Prostate gland (tissue), 2 donors: Measurements from ENCODE around the gene FAHD2B. TPM values are rescaled to one million over a fixed set of nuclear protein-coding genes. Genes with fewer than 3 reads are reported as not detected.
A peak's percentile ranks its signal among the peaks of the same experiment; 100 is the strongest.
"Not testable (repeated sequence)": the region's sequence is repeated elsewhere in the genome, so short reads cannot be mapped to it uniquely, and the experiment has no call there.

Experiments
- DNase-seq: peaks from one replicate; pipeline ENCODE4 v3.0.0-alpha.2; 2019; ENCODE audit warnings: low spot score
- H3K27ac ChIP-seq, 2 donors: fragments of 200-600 bp; sonication (generic); 2 replicates each; pipeline ENCODE4 v1.5.1; 2017 to 2019
- H3K27me3 ChIP-seq: fragments of 200-600 bp; sonication (generic); replicated peaks from 2 replicates; pipeline ENCODE4 v1.5.1; 2019; ENCODE audit not compliant: insufficient read depth
- H3K36me3 ChIP-seq, 2 donors: fragments of 200-600 bp; sonication (generic); 1 replicate in 1 of 2; 2 replicates in 1 of 2; pipeline versions ENCODE4 v1.5.1 to v1.8.1; 2017 to 2019
- H3K4me1 ChIP-seq: fragments of 200-600 bp; sonication (generic); replicated peaks from 2 replicates; pipeline ENCODE4 v1.5.1; 2019
- H3K4me3 ChIP-seq, 2 donors: fragments of 200-600 bp; sonication (generic); 2 replicates each; pipeline ENCODE4 v1.5.1; 2017 to 2019
- H3K9me3 ChIP-seq: fragments of 200-600 bp; sonication (generic); 2 replicates; pipeline ENCODE4 v1.5.1; 2017
- CTCF ChIP-seq, 4 experiments: fragments of 200-600 bp in 2 of 4; fragments of 450-650 bp in 2 of 4; sonication (generic) in 2 of 4; IDR thresholded peaks; 1 replicate in 3 of 4; 2 replicates in 1 of 4; pipeline ENCODE4 v1.5.1; 2016 to 2019; ENCODE audit warnings: antibody characterized with exemption in 4 of 4, mild to moderate bottlenecking in 2 of 4, moderate library complexity in 2 of 4
- POLR2A ChIP-seq: fragments of 450-650 bp; IDR thresholded peaks from one replicate; pipeline ENCODE4 v1.6.1; 2016; ENCODE audit warnings: antibody characterized with exemption, mild to moderate bottlenecking
- POLR2AphosphoS5 ChIP-seq: sonication (generic); formaldehyde crosslinking; IDR thresholded peaks from one replicate; pipeline ENCODE4 v1.6.1; 2017; ENCODE audit warnings: antibody characterized with exemption
- WGBS: methylation state at CpG from one replicate; pipeline ENCODE4 v1.1.5; 2018; 5-methylcytosine and 5-hydroxymethylcytosine counted together
- intact Hi-C: fragments of 100-400 bp; cut with DNase I; formaldehyde crosslinking; loops from one replicate; pipeline ENCODE4 v1.14.2; 2022
- total RNA-seq, 2 donors: library from RNA; depleted of rRNA; stranded (reverse); fragments of >200 nt; gene quantifications; one replicate each; pipeline ENCODE4 v1.1.0, GENCODE V29; 2016

Gene FAHD2B
- total RNA-seq, 2 donors from 2014 or later, result 10.9 to 13.9 TPM

- Histone ChIP-seq H3K4me1 (peaks cover 4% of the 10 kb centered on the region), H3K9me3 (no peaks in the 10 kb centered on the region), H3K4me3 (no peak overlapping the region), H3K27ac (no peak overlapping the region), H3K36me3 (no peaks in the 10 kb centered on the region), H3K27me3 (no peaks in the 10 kb centered on the region)
- intact Hi-C loops, result no loop called here
- 79% methylated on average over 12 of the region's 12 CpGs for WGBS
- DNase-seq, result no peak
- no peak for TF ChIP-seq POLR2A
- TF ChIP-seq POLR2AphosphoS5, result no peak
- no peak for TF ChIP-seq CTCF (IDR thresholded peaks at IDR 0.05)
These were observed 979 bp upstream of the FAHD2B start for GRCh38 chr2:97095661-97096060.

GRCh38 chr2:97093983-97094771 lies 505 bp downstream of the FAHD2B start:
- H3K4me3 ChIP-seq, H3K36me3 ChIP-seq, H3K27me3 ChIP-seq, H3K27ac ChIP-seq, H3K9me3 ChIP-seq, DNase-seq, H3K4me1 ChIP-seq, intact Hi-C loops: not testable (repeated sequence)
- 52% methylated on average over 5 of the region's 33 CpGs for WGBS

- DNase-seq, H3K4me1 ChIP-seq, H3K27me3 ChIP-seq, H3K4me3 ChIP-seq, H3K36me3 ChIP-seq, H3K9me3 ChIP-seq, H3K27ac ChIP-seq, intact Hi-C loops: not testable (repeated sequence)
- 80% methylated on average over 2 of the region's 2 CpGs for WGBS
These were observed 1.7 kb downstream of the FAHD2B start for GRCh38 chr2:97092946-97093345.

DNA sequence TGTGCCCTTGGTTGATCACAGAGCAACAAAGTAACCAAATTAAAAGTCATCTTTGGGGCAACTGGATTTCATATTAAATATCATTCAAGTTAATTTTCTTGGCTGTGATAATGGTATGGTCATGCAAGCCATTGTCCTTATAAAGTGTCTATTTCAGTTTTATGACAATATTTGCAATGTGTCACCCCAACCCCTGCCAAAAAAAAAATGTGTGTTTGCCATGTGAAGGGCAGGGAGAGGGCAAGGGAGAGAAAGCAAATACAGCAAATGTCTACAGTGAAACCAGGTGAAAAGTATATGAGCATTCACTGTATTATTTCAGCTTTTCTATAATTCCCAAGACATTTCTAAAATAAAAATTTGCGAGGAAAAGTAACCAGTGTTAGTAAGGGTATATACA lies 6.0 kb downstream of the FAHD2B start:
- not testable (repeated sequence) for H3K9me3 ChIP-seq
- 100% methylated on average over 1 of the region's 1 CpG for WGBS

GRCh38 chr2:97085093-97085492 lies 9.6 kb downstream of the FAHD2B start:
- H3K4me1 ChIP-seq, DNase-seq, H3K9me3 ChIP-seq, H3K27ac ChIP-seq, H3K27me3 ChIP-seq, H3K36me3 ChIP-seq, H3K4me3 ChIP-seq, intact Hi-C loops: not testable (repeated sequence)
- 72% methylated on average over 2 of the region's 7 CpGs for WGBS

More for the DNA sequence above, 6.0 kb downstream of the FAHD2B start:
- intact Hi-C loops, H3K36me3 ChIP-seq, H3K27ac ChIP-seq, H3K27me3 ChIP-seq, H3K4me3 ChIP-seq, DNase-seq, H3K4me1 ChIP-seq: not testable (repeated sequence)

GRCh38 chr2:97083516-97083915 lies 11.2 kb downstream of the FAHD2B start:
- 72% methylated on average over 7 of the region's 7 CpGs for WGBS
- H3K9me3 ChIP-seq, H3K4me1 ChIP-seq, H3K4me3 ChIP-seq, DNase-seq, H3K27me3 ChIP-seq, H3K36me3 ChIP-seq, intact Hi-C loops, H3K27ac ChIP-seq: not testable (repeated sequence)

DNA sequence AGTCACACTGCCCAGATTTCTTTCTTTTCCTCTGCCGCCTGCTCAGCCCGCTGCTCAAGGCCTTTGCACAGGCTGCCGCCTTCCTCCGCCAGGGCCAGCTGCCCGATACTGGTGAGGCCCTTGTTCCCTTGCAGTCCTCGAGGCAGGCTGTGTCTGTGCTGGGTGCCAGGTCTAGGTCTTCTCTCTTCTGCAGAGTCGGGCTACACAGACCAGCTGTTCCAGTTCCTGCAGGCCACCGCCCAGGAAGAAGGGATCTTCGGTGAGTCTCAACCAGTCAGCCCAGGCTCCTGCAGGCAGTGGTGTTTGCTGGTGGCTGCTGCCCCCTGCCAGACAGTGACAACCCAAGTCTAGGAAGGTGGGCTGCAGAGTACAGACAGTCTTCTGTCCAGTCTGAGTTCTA lies 12.5 kb downstream of the FAHD2B start:
- H3K4me3 ChIP-seq, H3K27ac ChIP-seq, H3K27me3 ChIP-seq, H3K36me3 ChIP-seq, H3K9me3 ChIP-seq, intact Hi-C loops, H3K4me1 ChIP-seq: not testable (repeated sequence)
- peak; percentile 20 for DNase-seq
- 24% methylated on average over 8 of the region's 9 CpGs for WGBS

- H3K4me1 ChIP-seq, H3K27ac ChIP-seq, H3K27me3 ChIP-seq, DNase-seq, intact Hi-C loops, H3K9me3 ChIP-seq, H3K4me3 ChIP-seq, H3K36me3 ChIP-seq: not testable (repeated sequence)
- 84% methylated on average over 7 of the region's 10 CpGs for WGBS
These were observed 13.8 kb downstream of the FAHD2B start for GRCh38 chr2:97080855-97081254.

DNA sequence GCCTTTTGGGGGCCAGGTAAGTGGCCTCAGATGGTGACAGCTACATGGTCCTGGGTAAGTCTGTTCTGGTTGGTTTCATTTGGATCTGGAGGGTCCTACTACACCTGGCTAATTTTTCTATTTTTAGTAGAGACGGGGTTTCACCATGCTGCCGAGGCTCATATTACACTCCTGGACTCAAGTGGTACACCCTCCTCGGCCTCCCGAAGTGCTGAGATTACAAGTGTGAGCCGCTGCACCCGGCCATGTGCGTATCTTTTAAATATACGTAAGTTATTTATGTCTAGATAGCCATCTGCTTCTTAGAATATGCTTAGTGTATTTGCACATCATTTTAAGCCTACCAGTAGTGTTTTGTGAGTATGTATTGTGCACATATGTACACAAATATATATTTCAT lies 17.5 kb downstream of the FAHD2B start:
- H3K27ac ChIP-seq, DNase-seq, H3K4me1 ChIP-seq, H3K27me3 ChIP-seq, H3K36me3 ChIP-seq, H3K9me3 ChIP-seq, H3K4me3 ChIP-seq, intact Hi-C loops: not testable (repeated sequence)
- WGBS, result 79% methylated on average over 8 of the region's 8 CpGs

DNA sequence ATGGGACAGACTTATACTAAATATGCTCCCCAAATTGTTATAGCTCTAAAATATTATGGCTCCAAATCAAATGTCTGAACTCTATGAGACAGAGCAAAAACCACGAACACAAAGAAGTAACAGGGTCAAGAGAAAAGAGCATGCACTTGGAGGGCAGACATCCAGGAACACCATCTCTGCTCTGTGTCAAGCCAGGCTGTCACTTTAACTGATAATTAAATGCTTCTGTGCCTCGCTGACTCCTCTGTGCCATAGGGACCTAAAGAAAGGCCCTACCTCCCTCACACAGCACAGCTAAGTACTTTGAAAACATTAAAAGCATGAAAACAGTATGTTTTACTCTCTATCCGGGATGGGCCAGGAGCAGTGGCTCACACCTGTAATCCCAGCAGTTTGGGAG lies 23.8 kb downstream of the FAHD2B start:
- 67% methylated on average over 2 of the region's 3 CpGs for WGBS
- DNase-seq, H3K27ac ChIP-seq, H3K36me3 ChIP-seq, H3K9me3 ChIP-seq, H3K4me3 ChIP-seq, H3K4me1 ChIP-seq, H3K27me3 ChIP-seq, intact Hi-C loops: not testable (repeated sequence)

- H3K36me3 ChIP-seq, H3K4me1 ChIP-seq, DNase-seq, H3K27ac ChIP-seq, intact Hi-C loops, H3K27me3 ChIP-seq, H3K9me3 ChIP-seq, H3K4me3 ChIP-seq: not testable (repeated sequence)
- WGBS, result 70% methylated on average over 5 of the region's 5 CpGs
These were observed 26.0 kb downstream of the FAHD2B start for GRCh38 chr2:97068722-97069121.
